NCI-H748 treated with DMSO at 0.1 percent for 48 hours (cell line): ENCODE data around the gene PRR29.
A peak's percentile ranks its signal among the peaks of the same experiment; 100 is the strongest.
"Not testable (repeated sequence)": the region's sequence is repeated elsewhere in the genome, so short reads cannot be mapped to it uniquely, and the experiment has no call there.

ENCODE experiments used
- DNase-seq: peaks from one replicate; lab custom pipeline; 2025; lab: John Stamatoyannopoulos, UW

Gene PRR29

DNA sequence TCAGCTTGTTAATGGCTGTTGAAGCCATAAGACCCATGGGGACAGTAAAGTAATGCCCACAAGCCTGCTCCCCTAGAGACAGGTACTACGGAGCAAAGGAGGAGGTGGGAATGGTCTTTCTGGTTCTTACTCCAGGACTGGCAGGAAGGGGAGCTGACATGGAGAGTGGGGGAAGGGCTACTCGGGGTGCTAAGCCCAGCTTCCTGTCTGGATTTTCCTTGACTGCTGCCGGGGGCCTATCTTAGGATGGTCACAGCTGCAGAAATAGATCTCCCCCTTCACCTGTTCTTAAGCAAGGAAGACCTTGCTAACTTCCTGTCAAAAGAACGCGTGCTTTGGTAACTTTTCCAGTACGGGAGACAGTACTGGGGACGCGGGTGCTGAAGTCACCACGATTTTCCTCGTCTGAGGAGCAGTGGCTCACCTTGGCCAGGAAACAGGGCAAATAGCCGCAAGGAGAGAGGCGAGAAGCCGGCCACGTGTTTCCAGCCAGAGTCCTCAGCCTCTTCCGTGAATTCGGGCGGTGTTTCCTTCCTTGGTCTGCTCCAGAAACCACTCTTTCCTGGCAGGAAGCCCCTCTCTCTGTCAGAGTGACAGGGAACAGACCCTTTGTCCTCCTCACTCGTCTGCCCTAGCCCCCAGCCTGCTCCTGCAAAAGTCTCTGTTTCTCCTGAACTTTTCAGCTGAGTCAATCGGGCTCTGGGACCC lies 656 bp upstream of the PRR29 start:
- DNase-seq, result no peak

DNA sequence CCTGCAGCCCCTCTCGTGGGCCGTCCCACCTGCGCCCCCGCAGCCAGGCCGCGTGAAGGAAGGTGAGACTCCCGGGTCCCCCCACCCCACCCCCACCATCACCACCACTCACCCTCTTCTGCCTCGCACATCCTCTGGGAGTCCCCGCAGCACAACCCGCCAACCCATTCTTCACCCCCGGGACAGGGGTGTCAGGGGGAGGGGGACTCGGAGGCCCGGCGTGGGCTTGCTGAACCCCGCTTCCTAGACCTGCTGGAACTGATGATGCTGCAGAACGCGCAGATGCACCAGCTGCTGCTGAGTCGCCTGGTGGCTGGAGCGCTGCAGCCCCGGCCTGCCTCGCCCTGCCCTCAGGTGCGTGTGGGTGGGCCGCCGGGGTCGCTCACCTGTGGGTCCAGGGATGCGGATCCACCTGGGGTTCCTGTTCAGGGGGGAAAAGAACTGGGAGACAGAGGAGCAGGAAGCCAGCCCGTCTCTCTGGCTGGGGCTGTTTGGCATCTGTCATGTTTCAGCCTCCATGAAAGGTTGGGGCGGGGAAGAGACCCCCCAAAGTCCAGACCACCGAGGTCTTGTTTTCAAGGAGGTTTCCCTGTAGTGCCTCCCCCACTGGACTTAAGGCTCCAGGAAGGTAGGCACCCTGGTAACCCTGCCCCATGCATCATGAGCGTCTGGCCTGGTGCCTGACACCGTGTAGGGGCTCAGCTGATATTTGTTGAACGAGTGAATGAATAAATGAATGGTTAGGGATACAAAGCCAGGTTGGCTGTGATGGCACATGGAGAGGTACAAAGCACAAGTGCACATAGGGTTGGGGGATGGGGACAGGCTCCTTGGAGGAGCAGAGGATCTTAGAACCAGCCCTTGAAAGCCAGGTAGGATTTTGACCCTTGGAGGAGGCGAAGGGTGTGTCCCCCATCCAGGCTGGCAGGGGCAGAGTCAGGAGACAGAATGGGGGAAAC lies 849 bp downstream of the PRR29 start:
- DNase-seq, result no peak

DNA sequence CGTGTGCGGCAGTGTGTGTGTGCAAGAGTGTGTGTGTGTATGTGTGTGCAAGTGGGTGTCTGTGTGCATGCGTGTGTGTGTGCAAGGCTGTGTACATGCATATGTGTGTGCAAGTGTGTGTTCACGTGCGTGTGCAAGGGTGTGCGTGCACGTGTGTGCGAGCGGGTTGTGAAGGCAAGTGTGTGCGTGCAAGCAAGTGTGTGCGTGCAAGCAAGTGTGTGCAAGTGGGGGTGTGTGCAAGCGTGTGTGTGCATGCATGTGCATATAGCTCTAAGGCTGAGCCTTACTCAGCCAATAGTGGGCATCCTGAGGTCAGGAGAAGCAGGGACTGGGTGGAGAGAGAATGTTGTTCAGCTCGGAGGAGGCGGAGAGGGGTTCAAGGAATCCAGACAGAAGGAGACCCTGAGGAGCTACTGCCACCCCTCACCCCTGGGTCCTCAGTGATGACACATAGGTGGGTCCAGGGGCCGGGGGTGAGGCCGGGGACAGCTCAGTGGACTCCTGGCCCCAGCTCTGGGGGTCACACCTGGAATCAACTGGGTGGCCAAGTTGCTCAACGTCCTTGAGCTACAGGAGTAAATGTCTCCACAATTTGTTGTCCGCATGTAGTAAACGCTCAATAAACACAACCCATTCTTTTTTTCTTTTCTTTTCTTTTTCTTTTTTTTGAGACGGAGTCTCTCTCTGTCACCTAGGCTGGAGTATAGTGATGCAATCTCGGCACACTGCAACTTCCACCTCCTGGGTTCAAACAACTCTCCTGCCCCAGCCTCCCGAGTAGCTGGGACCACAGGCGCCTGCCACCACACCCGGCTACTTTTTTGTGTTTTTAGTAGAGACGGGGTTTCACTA lies 1.8 kb downstream of the PRR29 start:
- no peak for DNase-seq

DNA sequence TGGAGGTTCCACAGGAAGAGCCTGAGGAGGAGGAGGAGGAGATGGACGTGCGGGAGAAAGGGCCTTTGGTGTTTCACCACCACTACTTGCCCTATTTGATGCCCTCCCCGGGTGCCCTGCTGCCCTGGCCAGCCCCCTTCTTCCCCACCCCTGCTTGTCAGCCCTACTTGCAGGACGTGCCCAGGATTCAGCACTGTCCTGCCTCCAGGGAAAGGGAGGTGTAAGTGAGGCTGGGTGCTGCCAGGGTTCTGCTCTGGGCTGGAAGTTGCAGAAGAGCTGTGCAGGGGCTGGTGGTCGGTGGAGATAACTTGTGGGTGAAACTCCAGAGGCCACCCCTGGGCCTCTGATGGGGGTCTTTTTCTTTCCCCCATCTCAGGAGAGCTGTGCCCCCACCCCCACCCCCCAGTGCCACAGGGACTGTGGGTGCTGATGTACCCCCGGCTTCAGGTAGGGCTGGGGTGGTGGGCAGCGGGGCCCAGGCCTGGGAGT lies 3.0 kb downstream of the PRR29 start:
- no peak for DNase-seq

DNA sequence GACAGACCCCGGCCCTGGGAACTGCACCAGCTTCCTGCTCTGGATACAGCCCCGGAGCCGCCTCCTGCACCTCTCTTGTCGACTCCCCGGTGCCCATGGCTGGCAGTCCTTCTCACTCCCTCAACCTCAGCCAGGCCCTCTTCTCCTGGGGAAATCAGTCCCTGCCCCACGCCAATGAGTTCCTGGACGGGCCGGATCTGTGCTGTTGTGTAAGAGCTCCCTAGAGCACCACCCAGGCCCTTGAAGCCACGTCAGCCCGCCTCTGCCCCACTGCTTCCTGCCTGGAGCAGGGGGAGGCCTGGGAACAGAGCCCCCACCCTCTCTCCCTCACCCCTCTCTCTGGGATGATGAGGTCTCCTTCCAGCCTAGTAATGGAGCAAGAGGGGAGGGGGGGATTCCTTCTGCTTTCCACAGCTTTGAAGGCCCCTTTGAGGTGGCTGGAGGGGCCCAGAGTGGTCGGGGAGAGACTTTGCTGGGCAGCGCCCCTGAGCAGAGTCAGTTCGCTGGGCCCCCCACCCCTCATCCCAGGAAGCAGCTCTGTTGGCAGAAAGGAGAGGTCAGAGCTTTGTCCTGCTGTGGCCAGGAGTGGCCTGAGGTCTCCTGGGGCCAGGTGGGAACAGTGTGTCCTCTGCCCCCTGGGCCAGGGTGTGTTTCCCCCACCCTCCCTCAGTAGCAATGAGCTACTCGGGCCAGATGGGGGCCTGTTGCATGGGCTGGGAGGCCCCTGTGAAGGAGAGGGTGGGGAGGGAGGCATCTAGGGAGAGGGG lies 3.8 kb downstream of the PRR29 start:
- DNase-seq, result no peak

DNA sequence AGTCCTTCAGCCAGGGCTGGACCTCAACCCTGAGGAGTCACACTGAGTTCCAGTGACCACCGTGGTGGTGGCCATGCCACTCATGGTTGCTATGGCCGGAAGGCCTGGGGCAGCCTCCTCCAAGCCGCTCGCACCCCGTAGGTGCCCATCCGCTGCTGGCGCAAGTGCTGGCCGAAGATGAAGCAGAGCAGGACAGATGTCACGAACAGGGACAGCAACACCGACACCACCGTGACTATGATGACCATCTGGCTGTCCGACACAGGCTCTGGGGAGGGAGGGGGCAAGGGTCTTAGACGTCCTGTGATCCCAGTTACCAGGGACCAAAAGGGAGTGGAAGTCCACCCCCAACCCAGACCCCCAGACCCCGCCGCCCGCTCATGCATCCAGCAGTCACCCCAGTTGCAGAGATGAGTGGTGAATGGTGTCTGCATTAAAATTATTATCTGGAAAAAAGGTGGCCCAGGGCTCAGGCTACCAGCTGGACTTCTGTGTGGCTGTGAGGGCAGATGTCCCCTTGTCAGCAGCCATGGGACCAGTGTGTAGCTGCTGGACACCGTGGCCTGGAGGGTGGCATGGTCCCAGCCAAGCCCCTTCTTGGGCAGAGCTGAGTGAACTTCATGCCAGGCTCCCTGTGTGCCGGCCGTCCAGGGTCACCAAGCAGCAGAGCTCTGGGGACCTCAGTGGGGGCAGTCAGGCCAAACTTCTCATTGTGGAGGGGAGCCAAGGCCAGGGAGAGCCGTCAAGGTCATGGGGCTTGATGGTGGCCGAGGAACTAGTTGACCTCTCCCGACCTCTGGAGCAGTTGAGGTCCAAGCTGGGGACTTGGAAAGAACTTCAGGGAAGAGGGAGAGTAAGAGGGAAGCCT lies 4.7 kb downstream of the PRR29 start:
- DNase-seq, result no peak

DNA sequence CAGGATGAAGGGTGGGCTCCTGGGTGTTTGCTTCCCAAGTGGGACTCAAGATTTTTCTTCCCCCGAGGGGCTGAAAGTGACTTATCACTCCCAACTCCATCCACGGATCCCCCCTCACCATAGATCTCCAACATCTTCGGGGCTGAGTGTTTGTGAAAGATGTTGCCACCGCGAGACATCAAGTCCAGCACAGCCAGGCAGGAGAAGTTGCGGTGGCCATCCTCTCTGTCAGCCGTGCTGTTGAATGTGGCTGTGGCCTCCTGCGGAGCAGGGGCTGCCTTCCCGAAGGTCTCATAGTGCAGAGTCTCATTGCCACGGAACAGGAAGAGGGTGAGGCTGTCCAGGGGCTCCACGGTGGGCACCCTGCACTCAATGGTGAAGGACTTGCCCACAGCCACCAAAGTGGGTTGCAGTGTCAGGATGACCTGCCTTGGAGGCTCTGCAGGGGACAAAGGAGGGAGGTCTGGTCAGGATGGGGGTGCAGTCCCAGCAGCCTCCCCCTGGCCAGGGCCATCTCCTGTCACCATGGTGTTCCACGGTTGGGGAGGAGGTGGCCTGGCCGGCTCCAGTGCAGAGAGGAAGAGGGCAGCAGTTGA lies 5.5 kb downstream of the PRR29 start:
- no peak for DNase-seq

DNA sequence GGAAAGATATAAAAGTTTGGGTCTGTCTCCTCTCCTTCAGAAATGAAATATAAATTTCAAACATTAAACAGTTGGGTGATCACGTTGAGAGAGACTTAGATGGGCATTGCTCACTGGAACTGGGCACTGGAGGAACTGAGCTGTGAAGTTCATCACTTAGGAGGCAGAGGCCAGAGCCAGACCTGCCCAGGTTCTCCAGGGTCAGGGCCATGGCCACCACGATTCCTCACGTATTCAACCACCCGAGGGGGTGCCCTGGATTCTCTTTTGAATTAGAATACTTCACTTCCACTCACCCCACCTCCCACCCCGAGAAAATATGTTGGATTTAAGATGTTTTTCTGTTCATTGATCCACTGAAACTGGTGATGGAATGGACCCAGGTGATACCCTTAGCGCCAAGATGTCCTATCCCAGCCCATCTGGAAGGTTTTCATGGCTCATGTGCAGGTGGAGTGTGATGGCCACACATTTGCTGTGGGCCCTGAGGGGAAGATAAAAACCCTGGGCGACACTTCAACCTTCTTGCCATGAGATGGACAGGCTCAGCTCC lies 6.1 kb downstream of the PRR29 start:
- DNase-seq, result no peak

DNA sequence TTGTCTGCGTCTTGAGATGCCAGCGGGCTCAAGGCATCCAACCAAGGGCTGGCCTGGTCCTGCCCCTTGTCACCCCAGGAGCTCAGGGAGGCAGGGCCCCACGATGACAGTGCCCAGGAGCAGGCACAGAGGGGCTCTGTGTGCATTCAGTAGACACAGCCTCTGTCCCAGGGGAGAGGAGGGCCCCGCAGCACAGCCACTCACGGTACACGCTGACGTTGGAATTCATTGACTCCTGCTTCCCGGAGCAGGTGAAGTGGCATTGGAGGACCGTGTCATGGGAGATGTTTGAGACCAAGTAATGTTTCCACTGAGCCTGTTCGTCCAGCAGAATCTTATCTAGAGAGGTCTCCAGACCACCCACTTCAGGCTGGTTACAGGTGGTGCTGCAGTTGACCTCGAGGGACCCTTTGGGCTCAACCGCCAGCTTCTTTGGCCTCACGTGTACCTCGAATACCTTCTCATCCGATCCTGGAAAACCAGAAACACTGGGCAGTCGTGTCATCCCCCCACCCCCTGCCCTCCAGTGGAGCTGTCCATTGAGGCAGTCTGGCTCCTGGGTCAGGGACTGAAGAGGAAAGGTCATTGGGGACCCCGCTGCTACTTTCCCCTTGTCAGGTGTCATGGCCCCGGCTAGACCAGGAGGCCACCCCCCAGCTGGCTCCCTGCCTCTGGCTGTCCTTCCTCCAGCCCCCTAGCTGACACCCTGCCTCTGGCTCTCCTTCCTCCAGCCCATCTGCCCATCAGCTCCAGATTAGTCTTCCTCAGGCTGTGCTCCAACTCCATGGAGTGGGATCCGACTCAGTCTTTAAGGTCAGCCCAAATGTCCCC lies 7.0 kb downstream of the PRR29 start:
- DNase-seq, result no peak

DNA sequence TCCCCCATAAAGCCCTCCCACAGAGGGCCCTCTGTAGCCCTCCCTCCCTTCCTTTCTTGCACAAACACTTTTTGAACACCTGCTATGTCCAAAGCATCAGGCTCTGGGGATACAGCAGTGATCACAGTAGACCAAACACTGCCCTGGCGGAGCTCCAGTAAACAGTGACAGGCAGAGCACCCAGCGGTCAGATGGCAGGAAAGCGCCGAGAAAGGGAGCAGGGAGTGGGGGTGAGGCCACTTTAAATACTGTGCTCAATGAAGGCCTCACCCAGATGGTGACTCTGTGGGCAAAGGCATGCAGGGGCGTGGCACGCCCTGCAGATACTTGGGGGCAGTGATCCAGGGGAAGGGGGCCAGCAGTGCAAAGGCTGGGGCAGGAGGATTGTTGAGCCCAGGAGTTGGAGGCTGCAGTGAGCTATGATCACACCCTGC lies 7.6 kb downstream of the PRR29 start:
- peak; percentile 3 for DNase-seq

DNA sequence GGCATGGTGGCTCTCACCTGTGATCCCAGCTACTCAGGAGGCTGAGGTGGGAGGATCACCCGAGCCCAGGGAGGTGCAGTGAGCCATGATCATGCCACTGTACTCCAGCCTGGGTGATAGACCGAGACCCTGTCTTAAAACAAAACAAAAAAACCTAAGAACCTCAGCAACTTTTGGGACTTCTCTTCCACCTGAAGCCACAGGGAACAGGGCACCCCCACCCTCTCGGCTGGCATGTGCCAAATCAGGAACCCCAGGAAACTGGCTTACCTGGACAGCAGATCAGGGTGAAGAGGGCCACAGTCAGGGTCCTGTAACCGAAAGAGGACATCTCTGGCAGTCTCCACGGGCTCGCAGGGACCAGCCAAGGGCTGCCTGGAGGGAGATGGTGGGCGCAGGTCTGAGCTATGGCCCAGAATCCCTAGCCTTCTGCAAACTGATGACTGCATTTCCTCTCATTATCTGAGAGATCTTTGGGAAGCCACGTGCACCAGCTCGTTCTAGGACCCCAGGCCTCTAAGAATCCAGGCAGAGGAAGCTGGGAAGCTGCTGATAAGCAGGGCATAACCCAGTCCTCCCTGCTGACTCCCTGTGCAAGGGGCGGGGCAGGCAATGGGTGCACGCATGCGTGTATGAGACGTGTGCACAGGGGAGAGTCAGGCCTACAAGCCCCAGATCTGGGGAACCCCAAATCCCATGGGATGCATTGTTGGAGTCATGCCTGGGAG lies 8.4 kb downstream of the PRR29 start:
- DNase-seq, result no peak

DNA sequence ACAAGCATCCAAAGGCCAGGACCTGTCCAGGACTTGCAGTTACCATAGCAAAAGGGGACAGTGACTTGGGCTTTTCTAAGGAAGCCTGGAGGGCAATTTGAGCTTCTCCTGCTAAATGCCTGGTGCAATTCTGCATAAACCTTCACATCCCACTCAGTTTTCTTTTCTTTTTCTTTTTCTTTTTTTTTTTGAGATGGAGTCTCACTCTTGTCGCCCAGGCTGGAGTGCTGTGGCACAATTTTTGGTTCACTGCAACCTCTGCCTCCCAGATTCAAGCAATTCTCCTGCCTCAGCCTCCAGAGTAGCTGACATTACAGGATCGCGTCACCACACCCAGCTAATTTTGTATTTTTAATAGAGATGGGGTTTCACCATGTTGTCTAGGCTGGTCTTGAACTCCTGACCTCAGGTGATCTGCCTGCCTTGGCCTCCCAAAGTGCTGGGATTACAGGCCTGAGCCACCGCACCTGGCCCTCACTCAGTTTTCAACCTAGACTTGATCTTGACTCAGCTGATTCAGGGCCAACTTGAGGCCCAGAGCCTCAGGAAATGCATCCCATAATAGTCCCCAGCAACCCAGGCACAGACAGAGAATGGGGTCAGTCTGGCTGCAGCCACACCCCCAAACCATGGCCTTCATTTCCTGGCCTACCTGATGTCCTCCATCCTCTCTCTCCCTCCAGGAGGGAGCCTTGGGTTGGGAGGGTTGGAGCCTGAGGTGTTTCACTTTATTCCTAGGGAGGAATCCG lies 9.1 kb downstream of the PRR29 start:
- not testable (repeated sequence) for DNase-seq

DNA sequence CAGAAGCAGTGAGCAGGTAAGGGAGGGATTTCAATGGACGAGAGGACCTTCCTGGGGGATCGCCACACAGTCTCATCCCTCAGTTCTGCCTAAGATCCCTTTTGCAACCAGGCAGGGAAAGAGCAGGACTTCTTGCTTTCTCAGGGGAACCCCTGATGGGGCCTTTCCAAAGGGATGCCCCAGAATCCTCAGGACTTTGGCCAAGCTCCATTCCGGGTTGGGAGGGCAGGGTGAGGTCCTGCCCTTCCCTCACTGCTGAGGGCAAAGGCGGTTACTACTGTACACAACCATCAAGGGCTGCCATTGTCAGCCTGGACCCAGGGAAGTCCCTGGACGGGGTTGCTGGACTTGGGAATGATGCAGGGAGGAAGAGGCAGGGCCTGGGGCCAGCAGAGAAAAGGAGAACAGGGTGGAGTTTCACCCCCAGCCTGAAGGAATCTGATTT lies 9.7 kb downstream of the PRR29 start:
- DNase-seq, result no peak

DNA sequence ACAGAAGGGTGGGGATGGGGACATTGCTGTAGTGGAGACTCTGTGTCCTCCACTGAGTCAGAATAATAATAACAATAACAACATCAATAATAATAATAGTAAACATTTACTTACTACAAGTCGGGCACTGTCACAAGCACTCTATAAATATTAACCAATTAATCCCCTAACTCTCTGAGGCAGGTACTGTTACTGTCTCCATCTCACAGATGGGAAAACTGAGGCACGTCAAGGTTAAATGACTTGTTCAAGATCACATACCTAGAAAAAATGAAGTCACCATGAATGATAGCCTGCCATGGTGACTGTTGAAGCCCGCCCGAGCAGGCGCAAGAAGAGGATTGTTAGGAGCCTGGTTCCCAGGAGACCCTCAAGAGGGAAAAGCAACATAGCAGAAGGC lies 10.2 kb downstream of the PRR29 start:
- no peak for DNase-seq

DNA sequence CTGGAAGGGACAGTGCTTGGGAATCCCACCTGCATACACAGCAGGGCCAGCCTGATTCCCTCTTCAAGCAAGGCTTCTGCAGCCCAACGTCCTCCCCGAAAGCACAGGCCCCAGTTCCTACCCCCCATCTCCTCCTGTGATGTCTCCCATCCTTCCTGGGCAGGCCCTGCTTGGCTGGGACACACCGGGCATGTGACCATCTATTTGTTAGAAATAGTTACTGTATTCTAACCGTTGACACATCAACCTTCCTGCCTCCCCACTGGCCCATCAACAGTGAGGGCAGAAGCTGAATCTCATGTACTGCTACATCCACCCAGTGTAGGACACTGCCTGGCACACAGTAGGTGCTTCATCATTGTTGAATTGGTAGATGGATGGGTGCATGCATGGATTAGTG lies 10.7 kb downstream of the PRR29 start:
- no peak for DNase-seq

DNA sequence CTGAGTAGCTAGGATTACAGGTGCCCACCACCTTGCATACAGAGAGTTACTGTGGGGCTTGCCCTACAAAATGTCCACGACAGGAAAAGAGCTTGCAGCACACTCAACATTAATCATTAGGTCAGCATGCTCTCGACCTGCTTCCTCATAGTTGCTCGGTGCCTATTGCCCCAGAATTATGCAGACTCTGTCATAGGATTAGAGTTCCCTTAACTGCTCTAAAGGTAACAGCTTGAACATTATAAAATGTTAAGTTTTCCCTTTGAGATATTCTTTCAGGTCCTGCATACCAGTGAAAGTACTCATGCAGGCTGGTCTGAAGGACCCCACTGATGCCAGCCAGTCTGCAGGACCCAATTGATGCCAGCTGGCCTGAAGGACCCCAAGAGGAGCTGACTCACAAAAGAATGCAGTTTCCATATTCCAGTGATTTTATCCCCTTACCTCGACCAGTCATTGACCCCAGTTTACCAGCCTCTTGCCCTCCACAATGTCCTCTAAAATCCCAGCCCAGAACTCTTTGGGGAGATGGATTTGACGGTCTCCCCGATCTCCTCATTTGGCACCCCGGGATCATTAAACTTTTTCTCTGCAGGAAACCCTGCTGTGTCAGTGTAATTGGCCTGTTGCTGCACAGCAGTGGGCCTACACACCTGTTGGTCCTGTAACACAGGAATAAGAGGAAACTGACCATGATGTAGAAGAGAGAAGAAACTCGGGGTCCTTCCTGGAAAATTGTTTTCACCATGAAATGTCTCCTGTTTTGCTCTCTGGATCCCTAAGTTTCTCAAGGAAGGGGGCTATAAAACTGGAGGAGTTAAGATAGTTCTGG lies 11.6 kb downstream of the PRR29 start:
- DNase-seq, result no peak
